GM18907 (cell line): ENCODE data around the gene FGD6.
"Not testable (repeated sequence)": the region's sequence is repeated elsewhere in the genome, so short reads cannot be mapped to it uniquely, and the experiment has no call there.

Source experiments
- ATAC-seq: cut with Tn5 transposase; IDR thresholded peaks from one replicate; pipeline ENCODE4 v1.9.1; 2021; ENCODE audit warnings: mild to moderate bottlenecking, moderate library complexity; ENCODE audit not compliant: unreplicated experiment

Gene FGD6

DNA sequence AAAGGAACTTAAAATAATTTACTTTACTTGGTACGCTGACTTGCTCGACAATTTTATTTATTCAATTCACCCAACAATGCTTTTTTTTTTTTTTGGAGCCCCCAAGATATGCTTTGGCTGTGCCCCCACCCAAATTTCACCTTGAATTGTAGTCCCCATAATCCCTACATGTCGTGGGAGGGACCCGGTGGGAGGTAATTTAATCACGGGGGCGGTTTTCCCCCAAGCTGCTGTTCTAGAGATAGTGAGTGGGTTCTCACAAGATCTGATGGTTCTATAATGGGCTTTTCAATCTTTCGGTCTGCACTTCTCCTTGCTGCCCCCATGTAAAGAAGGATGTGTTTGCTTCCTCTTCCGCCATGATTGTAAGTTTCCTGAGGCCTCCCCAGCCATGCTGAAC lies 10.4 kb downstream of the FGD6 start:
- no peak for ATAC-seq

GRCh38 chr12:95205685-95206084 lies 11.6 kb downstream of the FGD6 start:
- ATAC-seq = no peak

DNA sequence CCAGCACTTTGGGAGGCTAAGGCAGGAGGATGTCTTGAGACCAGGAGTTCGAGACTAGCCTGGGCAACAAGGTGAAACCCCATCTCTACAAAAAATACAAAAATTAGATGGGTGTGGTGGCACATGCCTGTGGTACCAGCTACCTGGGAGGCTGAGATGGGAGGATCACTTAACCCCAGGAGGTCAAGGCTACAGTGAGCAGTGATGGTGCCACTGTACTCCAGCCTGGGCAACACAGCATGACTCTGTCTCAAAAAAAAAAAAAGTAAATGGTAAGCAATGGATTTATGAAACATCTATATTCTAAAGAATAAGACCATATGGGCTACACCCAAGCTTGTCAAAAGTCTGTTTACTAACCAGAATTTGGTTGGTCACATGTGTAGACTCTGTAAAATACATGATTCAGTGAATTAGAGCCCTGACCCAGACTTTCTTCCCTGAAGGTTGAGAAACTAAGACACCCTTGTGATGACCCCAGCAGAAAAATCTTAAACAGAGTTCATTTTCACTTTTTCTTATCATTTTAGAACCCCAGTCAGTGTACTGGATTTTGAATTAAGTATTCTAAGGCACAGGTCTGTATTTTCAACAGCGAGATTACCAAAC lies 12.1 kb downstream of the FGD6 start:
- no peak for ATAC-seq

GRCh38 chr12:95204141-95204866 lies 13.0 kb downstream of the FGD6 start:
- no peak for ATAC-seq

DNA sequence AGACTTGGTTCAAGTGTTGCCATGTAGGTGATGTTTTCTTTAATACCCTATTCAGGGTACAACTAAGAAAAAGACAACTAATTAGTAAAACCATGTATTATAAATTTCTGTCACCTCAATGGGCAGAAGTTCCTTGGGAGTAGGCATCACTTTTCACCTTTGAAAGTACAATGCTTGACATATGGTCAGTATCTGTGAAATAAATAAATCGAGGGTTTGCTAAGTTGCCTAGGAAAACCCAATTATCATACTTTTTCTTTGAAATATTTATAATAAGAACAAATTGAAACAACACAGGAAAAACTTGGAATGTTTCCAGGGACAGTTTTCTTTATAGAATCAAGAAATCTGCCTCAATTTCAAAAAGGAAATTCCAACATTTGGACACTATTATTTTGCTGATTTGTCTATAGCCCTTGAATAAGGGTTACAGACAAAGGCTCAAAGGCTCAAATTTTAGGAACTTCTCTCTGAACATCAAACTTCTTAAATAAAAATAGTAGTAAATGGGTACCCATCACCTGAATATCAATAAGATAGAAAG lies 13.7 kb downstream of the FGD6 start:
- ATAC-seq = no peak

DNA sequence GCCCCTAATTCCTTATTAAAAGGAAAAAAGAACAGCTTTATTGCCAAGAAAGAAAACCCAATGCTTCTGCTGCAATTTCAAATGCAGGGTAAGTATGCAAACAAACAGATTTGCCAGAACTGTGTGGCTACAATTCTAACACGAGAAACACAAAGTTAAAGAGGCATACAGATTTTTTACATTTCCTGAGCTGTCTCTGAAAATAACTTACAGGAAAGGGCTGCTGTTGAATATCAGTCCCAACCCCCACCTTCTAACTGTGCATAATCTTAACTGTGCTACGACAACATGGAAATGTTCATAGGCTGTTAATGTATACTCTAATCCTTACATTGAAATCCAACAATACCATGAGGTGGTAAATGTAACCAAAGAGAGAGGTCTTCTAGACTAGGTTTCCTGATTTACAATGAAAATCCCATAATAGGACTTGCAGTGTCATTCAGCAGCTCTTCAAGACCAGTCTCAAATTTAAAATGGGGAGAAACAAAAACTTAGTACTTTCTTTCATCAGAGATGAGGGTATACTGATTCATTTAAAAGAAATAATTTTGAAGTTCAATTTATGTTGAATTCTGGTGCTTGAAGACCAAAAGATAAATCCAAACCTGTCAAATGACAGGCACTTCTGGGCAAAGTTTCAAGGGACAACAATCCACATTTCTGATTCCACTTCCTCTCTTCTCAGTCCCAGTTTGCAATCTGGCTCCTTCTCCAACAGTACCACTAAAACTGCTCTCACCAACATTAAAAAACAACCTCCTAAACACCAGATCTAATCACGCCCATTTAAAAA lies 14.4 kb downstream of the FGD6 start:
- ATAC-seq = no peak

DNA sequence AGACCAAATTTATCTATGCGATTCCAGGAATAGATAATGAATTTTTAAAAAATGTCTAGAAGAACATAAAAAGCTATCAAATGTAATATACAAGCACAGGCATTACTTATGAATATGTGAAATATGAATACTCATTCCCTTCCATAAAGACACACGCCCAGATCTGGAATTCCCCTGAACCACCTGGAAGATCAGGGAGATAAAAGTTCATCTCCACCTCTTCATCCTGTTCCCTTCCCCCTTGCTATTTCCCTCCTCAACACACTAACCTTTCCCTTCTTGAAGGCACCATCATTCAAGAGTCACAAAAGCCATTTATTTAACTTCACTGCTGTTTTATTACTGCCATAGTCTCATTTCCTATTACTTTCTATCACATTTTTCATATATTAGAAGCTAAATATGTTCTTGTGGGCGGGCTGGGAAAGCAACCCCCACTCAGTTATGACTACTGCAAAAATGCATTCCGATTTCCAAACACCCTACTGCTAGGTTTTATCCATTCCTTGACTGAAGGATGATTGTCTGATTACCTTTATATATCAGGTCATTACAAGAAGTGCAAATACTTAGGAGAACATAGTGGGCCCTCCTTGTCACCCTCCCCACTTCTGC lies 16.1 kb downstream of the FGD6 start:
- no peak for ATAC-seq

DNA sequence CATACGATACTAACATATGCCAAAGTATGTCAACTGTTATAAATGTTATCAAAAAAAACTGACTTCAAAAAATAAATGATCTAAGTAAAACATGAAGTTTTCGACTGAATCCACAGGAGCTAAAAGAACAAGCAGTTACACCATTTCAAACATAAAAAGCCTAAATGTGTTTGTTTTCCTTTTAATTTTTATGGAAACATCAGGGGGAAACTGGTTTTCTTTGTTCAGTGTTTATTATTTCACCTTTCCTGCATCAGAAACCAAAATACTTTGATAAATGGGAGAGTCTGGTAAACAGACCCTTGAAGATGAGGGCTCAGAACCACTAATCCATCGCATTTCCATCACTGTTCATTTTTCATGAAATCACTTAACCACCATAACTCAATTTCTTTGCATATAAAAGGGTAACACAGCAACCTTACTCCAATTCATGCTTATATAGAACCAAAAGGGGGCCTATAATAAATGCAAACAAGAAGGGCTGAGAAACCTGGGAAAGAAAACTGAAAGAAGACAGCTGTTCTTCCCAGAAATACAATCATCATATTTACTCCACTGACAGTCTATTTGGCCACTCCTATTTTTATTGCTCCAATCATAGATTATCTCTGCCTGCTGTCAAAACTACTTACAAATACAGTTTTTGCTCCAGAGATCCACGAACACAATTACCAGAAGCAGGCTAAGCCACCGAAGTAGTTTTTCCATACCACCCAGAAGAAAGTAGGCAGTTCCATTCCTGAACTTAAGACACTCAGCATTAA lies 17.0 kb downstream of the FGD6 start:
- ATAC-seq = no peak

DNA sequence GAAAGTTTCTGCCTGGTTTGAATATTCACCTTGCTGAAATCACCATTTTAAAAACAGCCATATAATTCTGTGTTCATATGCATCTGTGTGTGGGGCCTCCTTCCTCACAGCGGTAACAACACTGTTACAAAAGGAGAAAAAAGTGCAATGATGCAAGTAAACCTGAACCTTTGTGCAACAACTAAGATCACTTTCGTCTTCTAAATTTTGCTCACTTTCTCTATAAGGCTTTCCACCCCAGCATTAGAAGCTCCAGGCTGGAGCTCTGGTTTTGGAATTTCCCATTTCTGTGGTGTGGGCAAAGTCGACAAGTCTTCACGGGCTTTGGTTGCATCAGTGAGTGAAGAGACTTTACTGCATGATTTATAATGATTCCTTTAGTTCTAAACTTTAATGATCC lies 18.4 kb downstream of the FGD6 start:
- peak; percentile 53 for ATAC-seq

DNA sequence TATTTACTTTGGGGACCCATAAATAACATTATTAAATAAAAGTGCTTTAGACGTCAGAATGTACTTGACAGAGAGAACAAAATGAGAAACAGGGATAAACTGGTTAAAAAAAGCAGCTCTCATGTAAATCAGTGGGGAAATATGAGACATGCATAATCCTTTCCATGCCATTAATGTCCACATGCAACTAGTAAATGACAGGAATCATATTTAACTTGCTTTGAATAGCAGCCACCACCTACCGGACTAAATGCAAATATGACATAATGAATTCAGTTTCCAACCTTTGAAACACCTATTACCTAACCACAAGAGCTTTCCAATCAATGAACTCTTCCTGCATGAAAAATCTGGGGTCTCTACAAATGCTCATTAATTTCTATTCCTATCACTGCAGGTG lies 19.6 kb downstream of the FGD6 start:
- ATAC-seq = no peak

GRCh38 chr12:95196875-95197569 lies 20.2 kb downstream of the FGD6 start:
- not testable (repeated sequence) for ATAC-seq

DNA sequence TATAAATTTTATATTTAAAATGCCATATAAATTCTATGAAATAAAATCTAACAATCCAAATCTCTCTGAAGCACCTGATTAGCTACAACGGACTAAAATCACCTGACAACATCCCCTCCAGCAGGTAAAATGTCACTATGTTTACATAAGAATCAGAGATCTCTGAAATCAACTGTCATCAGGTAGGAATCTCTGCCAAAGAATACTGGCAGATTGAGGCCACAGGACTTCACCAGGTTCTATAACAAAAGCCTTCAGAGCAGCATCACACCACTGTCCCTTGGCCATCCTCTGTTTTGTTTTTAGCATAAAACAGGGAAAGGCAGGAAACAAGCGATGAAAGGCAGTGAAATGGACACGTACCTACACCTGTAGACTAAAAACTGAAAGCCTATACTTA lies 22.1 kb downstream of the FGD6 start:
- no peak for ATAC-seq

- no peak for ATAC-seq
Measured at GRCh38 chr12:95193139-95193538, 24.1 kb downstream of the FGD6 start.

- no peak for ATAC-seq
Measured at GRCh38 chr12:95192271-95192670, 25.0 kb downstream of the FGD6 start.

DNA sequence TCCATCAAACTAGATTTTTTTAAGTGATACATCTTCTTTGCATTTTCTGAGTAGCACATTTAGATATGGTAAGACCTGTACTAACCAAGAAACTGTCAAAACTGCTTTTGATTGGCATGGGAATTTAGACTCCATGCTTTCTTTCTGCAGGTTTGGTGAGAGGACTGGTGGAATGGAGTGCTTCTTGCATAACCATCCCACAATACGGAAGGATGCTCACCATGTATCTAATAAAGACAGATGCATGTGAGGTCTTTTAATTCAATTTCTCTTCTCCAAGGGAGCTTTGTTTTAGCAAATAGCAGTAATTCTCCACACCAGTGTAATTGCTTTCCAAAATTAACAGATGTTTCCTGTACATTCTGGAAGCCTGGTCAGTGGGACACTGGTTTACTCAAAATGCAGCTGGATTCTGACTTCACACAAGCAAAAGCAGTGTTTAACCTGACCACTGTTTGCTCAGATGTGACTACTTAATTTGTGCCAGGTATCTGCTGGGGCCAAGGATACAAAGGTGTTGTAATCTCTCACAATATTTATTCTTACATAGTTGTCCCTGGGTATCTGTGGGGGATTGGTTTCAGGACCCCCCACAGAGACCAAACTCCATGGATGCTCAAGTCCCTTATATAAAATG lies 26.1 kb downstream of the FGD6 start:
- ATAC-seq = no peak

GRCh38 chr12:95187865-95188415 lies 29.3 kb downstream of the FGD6 start:
- no peak for ATAC-seq

- ATAC-seq = no peak
Measured at GRCh38 chr12:95185854-95186253, 31.4 kb downstream of the FGD6 start.

GRCh38 chr12:95185072-95185471 lies 32.2 kb downstream of the FGD6 start:
- no peak for ATAC-seq

DNA sequence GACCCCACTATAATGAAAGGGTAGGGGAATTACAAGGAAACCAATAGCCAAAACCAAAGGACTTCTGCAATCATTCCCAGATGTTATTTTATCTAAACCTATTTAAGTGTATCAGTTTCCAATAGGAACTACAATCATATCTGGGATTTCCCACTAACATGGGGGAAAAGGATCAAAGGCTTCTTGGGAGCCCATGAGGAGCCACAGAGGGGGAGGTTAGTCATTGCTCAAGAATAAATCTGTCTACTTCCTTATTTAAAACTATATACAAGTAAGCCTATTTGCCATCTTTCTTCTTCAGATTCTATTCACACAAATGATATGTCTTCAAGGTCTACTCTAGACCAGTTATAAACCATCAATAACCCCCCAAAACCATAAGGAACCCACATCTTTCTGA lies 33.1 kb downstream of the FGD6 start:
- no peak for ATAC-seq
